Hepatocyte (in vitro differentiated cells): ENCODE measurements around the gene NPPC. TPM values are rescaled to one million over a fixed set of nuclear protein-coding genes. Genes with fewer than 3 reads are reported as not detected.

Experiments
- DNase-seq: peaks from one replicate; pipeline ENCODE4 v3.0.0-alpha.2; 2016; ENCODE audit warnings: low spot score
- H2AFZ ChIP-seq: fragments of 200-600 bp; sonication (generic); 2 replicates; pipeline ENCODE4 v1.6.0; 2016; ENCODE audit warnings: antibody characterized with exemption, mild to moderate bottlenecking
- H3K27ac ChIP-seq: fragments of 200-600 bp; sonication (generic); 2 replicates; pipeline ENCODE4 v1.5.1; 2016; ENCODE audit warnings: mild to moderate bottlenecking
- H3K27me3 ChIP-seq: fragments of 200-600 bp; sonication (generic); 2 replicates; pipeline ENCODE4 v1.6.1; 2016
- H3K36me3 ChIP-seq: fragments of 200-600 bp; sonication (generic); replicated peaks from 2 replicates; pipeline ENCODE4 v1.5.1; 2016; ENCODE audit warnings: low read depth; ENCODE audit not compliant: insufficient read depth
- H3K4me1 ChIP-seq: fragments of 200-600 bp; sonication (generic); 2 replicates; pipeline ENCODE4 v1.5.1; 2016; ENCODE audit warnings: mild to moderate bottlenecking, moderate library complexity; ENCODE audit not compliant: insufficient read depth
- H3K4me2 ChIP-seq: fragments of 200-600 bp; sonication (generic); 2 replicates; pipeline ENCODE4 v1.6.0; 2016
- H3K4me3 ChIP-seq: fragments of 200-600 bp; sonication (generic); 2 replicates; pipeline ENCODE4 v1.5.1; 2016; ENCODE audit warnings: mild to moderate bottlenecking
- H3K79me2 ChIP-seq: fragments of 200-600 bp; sonication (generic); 2 replicates; pipeline ENCODE4 v1.6.0; 2017; ENCODE audit warnings: mild to moderate bottlenecking
- H3K9me2 ChIP-seq: fragments of 200-600 bp; sonication (generic); replicated peaks from 2 replicates; pipeline ENCODE4 v1.6.0; 2017; ENCODE audit warnings: mild to moderate bottlenecking; ENCODE audit not compliant: insufficient read depth
- H3K9me3 ChIP-seq: fragments of 200-600 bp; sonication (generic); 2 replicates; pipeline ENCODE4 v1.5.1; 2016; ENCODE audit warnings: low read depth, mild to moderate bottlenecking
- H4K20me1 ChIP-seq: fragments of 200-600 bp; sonication (generic); 2 replicates; pipeline ENCODE4 v1.6.0; 2016; ENCODE audit warnings: mild to moderate bottlenecking; ENCODE audit not compliant: insufficient read depth, poor library complexity, severe bottlenecking
- EZH2 ChIP-seq: fragments of 200-600 bp; sonication (generic); IDR thresholded peaks from 2 replicates; pipeline ENCODE4 v1.6.1; 2016; ENCODE audit warnings: antibody characterized with exemption, mild to moderate bottlenecking, borderline replicate concordance
- EZH2phosphoT487 ChIP-seq: fragments of 200-600 bp; sonication (generic); IDR thresholded peaks from one replicate; pipeline ENCODE4 v1.6.1; 2018; ENCODE audit warnings: antibody characterized with exemption, mild to moderate bottlenecking, low read depth, moderate library complexity; ENCODE audit not compliant: unreplicated experiment, severe bottlenecking
- WGBS: methylation state at CpG from one replicate; pipeline ENCODE4 v1.1.6; 2016; ENCODE audit warnings: low lambda C conversion rate; ENCODE audit errors: missing lambda C conversion rate; 5-methylcytosine and 5-hydroxymethylcytosine counted together
- polyA plus RNA-seq: library from polyadenylated mRNA; unstranded; fragments of >200 nt; fragmentation: Nextera tagmentation; extraction: Ambion mirVana; gene quantifications from 2 replicates; pipeline ENCODE4 v1.2.1, GENCODE V29; 2016
- total RNA-seq: library from RNA; depleted of rRNA; stranded (reverse); fragments of >200 nt; gene quantifications from 2 replicates; pipeline ENCODE4 v1.2.3, GENCODE V29; 2014
- TF ChIP-seq, protein P1 (sequence below): fragments of 200-600 bp; sonication (generic); IDR thresholded peaks from 2 replicates; pipeline ENCODE4 v1.5.1; 2016; ENCODE audit warnings: antibody characterized with exemption, mild to moderate bottlenecking; ENCODE audit not compliant: poor library complexity

The NPPC gene
- total and polyA plus RNA-seq, 2 experiments from 2014 or later, result 1.8 TPM; not detected in 1

DNA sequence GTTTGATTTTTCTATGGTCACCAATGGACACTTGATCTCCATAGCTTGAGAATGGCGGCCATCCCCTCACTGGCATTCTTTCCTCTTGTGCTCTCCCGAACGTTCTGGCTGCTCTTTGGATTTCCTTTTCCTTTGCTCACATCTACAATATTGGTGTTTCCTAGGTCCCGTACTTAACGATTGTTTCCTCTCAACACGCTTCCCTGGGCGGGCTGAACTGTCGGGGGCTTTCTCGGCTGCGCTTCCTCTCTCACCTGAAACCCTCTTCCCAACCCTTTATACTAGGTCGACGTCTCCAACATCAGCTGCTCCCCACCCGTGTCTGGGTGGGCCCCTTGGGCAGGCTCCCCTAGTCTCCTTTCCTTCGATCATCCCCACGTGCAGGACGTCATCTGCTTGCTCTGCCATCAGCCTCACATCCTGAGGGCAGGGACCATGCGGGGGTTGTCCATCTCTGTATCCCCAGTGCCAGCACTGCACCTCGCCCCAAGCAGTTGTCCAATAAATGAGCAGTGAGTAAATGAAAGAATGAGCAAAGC is 34.7 kb upstream of the NPPC start:
- peak overlapping the region; percentile 98 for H2AFZ ChIP-seq
- H3K9me3 ChIP-seq, result no peaks in the 10 kb centered on the region
- H3K9me2 ChIP-seq, result no peaks in the 10 kb centered on the region
- peak overlapping the region; percentile 88 for H3K4me2 ChIP-seq
- H4K20me1 ChIP-seq, result no peaks in the 10 kb centered on the region
- TF ChIP-seq, protein P1, sequence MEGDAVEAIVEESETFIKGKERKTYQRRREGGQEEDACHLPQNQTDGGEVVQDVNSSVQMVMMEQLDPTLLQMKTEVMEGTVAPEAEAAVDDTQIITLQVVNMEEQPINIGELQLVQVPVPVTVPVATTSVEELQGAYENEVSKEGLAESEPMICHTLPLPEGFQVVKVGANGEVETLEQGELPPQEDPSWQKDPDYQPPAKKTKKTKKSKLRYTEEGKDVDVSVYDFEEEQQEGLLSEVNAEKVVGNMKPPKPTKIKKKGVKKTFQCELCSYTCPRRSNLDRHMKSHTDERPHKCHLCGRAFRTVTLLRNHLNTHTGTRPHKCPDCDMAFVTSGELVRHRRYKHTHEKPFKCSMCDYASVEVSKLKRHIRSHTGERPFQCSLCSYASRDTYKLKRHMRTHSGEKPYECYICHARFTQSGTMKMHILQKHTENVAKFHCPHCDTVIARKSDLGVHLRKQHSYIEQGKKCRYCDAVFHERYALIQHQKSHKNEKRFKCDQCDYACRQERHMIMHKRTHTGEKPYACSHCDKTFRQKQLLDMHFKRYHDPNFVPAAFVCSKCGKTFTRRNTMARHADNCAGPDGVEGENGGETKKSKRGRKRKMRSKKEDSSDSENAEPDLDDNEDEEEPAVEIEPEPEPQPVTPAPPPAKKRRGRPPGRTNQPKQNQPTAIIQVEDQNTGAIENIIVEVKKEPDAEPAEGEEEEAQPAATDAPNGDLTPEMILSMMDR, result no peak
- TF ChIP-seq EZH2 (no peak), EZH2phosphoT487 (no peak)
- no peaks in the 10 kb centered on the region for H3K27me3 ChIP-seq
- no peaks in the 10 kb centered on the region for H3K36me3 ChIP-seq
- peak overlapping the region; percentile 95 for H3K27ac ChIP-seq
- peaks cover 5% of the 10 kb centered on the region for H3K4me1 ChIP-seq
- H3K4me3 ChIP-seq, result peak overlapping the region; percentile 86
- WGBS, result 77% methylated on average over 18 of the region's 18 CpGs
- peaks cover 39% of the 10 kb centered on the region for H3K79me2 ChIP-seq
- DNase-seq, result no peak

DNA sequence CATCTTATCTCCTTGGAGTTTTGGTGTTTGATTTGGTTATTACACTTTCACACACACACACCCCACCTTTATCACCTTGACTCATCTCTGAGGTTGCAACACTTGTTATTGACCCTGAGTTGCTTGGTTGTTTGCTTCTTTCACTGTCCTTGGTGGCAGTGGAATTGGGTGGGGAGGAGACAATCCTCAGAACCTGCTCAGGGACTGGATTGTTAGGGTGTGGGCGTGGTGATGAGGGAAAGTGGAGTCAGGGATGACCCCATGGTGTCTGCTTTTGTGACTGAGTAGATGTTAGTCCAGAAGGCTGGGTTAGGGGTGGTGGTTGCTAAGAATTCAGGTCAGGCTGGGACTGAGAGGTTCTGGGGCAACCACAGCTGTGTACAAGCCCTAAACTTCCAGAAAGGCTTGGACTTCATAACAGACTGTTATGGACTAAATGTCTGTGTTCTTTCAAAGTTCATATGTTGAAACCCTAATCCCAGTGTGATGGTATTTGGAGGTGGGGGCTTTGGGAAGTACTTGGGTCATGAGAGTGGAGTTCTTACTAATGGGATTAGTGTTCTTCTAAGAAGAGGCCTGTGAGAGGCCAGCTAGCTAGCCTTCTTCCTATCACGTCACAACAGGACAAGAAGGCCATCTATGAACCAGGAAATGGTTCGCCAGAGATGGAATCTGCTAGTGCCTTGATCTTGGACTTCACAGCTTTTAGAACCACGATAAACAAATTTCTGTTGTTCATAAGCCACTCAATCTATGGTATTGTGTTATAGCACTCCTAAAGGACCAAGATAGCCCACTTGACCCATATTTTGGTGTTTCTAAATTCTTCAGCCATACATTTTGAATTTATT is 31.9 kb upstream of the NPPC start:
- 79% methylated on average over 4 of the region's 4 CpGs for WGBS
- H3K79me2 ChIP-seq, result peaks cover 13% of the 10 kb centered on the region
- no peaks in the 10 kb centered on the region for H3K36me3 ChIP-seq
- H3K9me2 ChIP-seq, result no peaks in the 10 kb centered on the region
- H4K20me1 ChIP-seq, result no peaks in the 10 kb centered on the region
- H3K4me3 ChIP-seq, result no peak overlapping the region
- TF ChIP-seq EZH2 (no peak), EZH2phosphoT487 (no peak)
- TF ChIP-seq, protein P1, result no peak
- H3K4me1 ChIP-seq, result peaks cover 5% of the 10 kb centered on the region
- H3K27me3 ChIP-seq, result no peaks in the 10 kb centered on the region
- DNase-seq, result no peak
- peak overlapping the region; percentile 19 for H3K27ac ChIP-seq
- H3K9me3 ChIP-seq, result no peaks in the 10 kb centered on the region
- H3K4me2 ChIP-seq, result no peak overlapping the region
- H2AFZ ChIP-seq, result no peak overlapping the region

DNA sequence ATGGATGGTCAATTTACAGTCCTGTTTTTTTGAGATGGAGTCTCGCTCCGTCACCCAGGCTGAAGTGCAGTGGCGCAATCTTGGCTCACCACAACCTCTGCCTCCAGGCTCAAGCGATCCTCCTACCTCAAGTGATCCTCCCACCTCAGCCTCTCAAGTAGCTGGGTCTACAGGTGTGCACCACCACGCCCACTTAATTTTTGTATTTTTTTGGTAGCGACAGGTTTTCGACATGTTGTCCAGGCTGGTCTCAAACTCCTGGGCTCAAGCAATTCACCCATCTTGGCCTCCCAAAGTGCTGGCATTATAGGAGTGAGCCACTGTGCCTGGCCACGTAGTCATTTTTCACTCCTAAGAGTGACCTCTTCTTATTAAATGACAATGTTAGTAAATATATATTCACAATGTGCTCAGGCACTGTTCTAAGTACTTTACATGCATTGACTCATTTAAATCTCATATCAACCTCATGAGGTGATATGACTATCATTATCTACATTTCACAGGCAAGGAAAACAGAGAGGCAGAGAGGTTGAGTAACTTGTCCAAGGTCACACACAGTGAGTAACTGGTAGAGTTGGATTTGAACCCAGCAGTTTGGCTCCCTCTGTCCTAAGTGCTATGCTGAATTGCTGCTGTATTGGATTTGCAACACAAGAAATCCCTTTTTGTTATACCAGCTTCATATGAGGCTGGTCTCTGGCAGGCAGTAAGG is 29.7 kb upstream of the NPPC start:
- no peak for DNase-seq
- Histone ChIP-seq H3K27ac (no peak overlapping the region), H3K4me1 (peaks cover 3% of the 10 kb centered on the region), H3K79me2 (no peaks in the 10 kb centered on the region), H2AFZ (no peak overlapping the region), H4K20me1 (no peaks in the 10 kb centered on the region), H3K9me2 (no peaks in the 10 kb centered on the region), H3K4me2 (no peak overlapping the region), H3K36me3 (no peaks in the 10 kb centered on the region), H3K9me3 (no peaks in the 10 kb centered on the region), H3K27me3 (no peaks in the 10 kb centered on the region), H3K4me3 (no peak overlapping the region)
- TF ChIP-seq EZH2 (no peak), EZH2phosphoT487 (no peak)
- TF ChIP-seq, protein P1, result no peak
- 97% methylated on average over 8 of the region's 8 CpGs for WGBS
